ENCODE measurements around the gene AP2A1.

AP2A1 gene

DNA sequence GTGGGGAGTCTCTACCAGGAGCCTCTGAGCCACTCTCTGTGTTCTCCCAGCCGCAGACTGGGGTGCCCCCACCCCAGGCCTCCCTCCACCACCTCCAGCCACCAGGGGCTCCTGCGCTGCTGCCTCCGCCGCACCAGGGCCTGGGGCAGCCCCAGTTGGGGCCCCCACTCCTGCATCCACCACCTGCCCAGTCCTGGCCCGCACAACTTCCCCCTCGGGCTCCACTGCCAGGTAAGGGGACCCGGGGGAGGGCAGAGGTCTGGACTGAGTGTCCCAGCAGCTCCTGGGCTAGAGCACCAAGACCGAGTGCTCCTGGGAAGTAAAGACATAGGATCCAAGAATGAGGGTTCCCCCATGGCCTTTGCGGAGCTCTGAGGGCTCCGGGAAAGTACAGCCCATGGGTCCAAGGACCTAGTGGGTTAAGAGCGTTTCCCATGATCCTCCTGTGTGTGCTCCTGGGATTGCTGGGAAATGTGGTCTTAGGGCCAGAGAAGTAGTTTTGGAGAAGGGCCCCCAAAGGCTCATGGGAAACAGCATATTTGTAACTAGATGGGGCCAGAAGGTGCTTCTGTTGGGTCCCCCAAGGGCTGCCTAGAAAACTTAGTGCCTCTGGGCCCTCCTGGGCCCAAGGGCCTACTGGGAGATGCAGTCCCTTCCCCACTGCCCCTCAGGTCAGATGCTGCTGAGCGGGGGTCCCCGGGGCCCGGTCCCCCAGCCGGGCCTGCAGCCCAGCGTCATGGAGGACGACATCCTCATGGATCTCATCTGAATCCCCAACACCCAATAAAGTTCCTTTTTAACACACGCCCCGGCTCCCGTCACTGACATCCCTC, 69.6 kb downstream of the AP2A1 start:
- TF ChIP-seq POLR2AphosphoS5 (IDR thresholded peaks at IDR 0.05; ENCODE audit: low read depth, low read length), result no peak
- no peak for TF ChIP-seq TAF1 (IDR thresholded peaks at IDR 0.05; ENCODE audit: borderline replicate concordance, insufficient read depth, low read length)
- no peak for TF ChIP-seq FOXP2 (optimal IDR thresholded peaks at IDR 0.05; ENCODE audit: borderline replicate concordance, extremely low read depth, extremely low read length, insufficient read depth)
- TF ChIP-seq, protein P1, sequence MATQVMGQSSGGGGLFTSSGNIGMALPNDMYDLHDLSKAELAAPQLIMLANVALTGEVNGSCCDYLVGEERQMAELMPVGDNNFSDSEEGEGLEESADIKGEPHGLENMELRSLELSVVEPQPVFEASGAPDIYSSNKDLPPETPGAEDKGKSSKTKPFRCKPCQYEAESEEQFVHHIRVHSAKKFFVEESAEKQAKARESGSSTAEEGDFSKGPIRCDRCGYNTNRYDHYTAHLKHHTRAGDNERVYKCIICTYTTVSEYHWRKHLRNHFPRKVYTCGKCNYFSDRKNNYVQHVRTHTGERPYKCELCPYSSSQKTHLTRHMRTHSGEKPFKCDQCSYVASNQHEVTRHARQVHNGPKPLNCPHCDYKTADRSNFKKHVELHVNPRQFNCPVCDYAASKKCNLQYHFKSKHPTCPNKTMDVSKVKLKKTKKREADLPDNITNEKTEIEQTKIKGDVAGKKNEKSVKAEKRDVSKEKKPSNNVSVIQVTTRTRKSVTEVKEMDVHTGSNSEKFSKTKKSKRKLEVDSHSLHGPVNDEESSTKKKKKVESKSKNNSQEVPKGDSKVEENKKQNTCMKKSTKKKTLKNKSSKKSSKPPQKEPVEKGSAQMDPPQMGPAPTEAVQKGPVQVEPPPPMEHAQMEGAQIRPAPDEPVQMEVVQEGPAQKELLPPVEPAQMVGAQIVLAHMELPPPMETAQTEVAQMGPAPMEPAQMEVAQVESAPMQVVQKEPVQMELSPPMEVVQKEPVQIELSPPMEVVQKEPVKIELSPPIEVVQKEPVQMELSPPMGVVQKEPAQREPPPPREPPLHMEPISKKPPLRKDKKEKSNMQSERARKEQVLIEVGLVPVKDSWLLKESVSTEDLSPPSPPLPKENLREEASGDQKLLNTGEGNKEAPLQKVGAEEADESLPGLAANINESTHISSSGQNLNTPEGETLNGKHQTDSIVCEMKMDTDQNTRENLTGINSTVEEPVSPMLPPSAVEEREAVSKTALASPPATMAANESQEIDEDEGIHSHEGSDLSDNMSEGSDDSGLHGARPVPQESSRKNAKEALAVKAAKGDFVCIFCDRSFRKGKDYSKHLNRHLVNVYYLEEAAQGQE (IDR thresholded peaks at IDR 0.05; ENCODE audit: insufficient read depth in 1 of 2, low read depth in 2 of 2, low read length in 2 of 2), result no peak
- no peak for TF ChIP-seq SIN3A (IDR thresholded peaks at IDR 0.05; ENCODE audit: borderline replicate concordance, insufficient read depth, low read length)

DNA sequence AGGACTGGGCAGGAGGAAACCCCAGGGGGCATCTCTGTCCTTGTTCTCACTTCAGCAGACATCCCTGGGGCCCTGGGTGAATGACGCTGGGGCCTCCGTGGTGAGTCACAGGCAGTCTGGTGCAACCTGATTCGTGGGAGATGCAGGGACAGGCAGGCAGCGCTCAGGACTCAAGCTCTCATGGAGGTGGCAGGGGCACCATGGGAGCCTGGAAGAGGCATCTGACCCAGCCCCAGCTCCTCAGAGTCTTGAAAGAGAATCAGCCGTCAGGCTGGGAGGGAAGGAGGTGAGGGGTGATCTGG, 70.2 kb downstream of the AP2A1 start:
- TF ChIP-seq POLR2AphosphoS5 (IDR thresholded peaks at IDR 0.05; ENCODE audit: low read depth, low read length) (no peak), SIN3A (IDR thresholded peaks at IDR 0.05; ENCODE audit: borderline replicate concordance, insufficient read depth, low read length) (no peak), FOXP2 (optimal IDR thresholded peaks at IDR 0.05; ENCODE audit: borderline replicate concordance, extremely low read depth, extremely low read length, insufficient read depth) (no peak), TAF1 (IDR thresholded peaks at IDR 0.05; ENCODE audit: borderline replicate concordance, insufficient read depth, low read length) (no peak)
- TF ChIP-seq, protein P1 (IDR thresholded peaks at IDR 0.05; ENCODE audit: insufficient read depth in 1 of 2, low read depth in 2 of 2, low read length in 2 of 2), result no peak

DNA sequence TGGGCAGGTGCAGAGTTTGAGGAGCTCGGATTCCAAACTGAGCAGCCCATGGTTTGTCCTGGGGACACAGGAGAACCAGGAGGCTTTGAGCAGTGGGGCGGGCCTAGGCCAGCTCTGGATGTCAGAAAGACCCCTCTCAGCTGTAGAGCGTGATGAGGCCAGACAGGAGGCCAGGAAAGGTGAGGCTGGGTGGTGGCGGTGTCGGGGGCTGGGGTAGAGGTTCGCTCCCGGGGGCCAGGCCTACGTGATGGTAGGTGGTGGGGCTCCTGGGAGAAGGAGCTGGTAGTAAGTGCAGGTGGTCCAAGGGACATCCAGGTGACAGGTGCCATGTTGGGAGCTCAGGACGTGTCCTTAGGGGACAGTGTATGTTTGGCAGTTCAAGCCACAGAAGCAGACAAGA, 70.6 kb downstream of the AP2A1 start:
- TF ChIP-seq POLR2AphosphoS5 (IDR thresholded peaks at IDR 0.05; ENCODE audit: low read depth, low read length) (no peak), TAF1 (IDR thresholded peaks at IDR 0.05; ENCODE audit: borderline replicate concordance, insufficient read depth, low read length) (no peak), FOXP2 (optimal IDR thresholded peaks at IDR 0.05; ENCODE audit: borderline replicate concordance, extremely low read depth, extremely low read length, insufficient read depth) (no peak), SIN3A (IDR thresholded peaks at IDR 0.05; ENCODE audit: borderline replicate concordance, insufficient read depth, low read length) (no peak)
- TF ChIP-seq, protein P1 (IDR thresholded peaks at IDR 0.05; ENCODE audit: insufficient read depth in 1 of 2, low read depth in 2 of 2, low read length in 2 of 2), result no peak

DNA sequence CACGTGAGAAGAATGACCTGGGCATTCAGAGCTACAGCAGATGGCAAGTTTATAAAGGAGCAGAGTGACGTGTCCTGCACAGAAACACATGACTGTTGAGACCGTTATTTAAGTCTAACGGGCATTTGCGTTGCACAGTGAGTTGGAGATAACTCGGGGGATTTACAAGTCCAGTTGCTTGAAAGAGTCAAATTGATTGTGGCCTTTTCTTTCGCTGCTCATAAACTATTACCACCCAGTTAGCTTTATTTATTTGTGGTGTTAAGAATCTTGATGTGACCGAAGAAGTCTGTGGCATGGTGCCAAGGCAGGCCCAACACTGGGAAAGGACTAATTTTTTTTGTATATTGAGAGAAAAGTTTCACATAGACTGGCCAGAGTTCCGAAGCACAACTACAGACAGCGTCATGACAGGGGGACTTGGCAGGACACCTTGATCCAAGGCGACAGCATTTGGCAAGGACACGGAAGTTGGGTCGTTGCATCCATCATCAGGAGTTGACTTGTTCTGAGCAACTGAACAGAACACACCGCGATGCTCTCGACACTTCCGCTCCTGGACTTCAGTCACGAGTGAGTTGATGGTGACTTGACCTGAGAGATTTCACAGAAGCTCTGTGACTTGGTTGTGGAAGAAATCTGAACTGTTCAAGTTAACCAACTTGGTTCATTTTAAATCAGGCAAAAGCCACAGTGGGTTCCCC, 72.2 kb downstream of the AP2A1 start:
- no peak for TF ChIP-seq SIN3A (IDR thresholded peaks at IDR 0.05; ENCODE audit: borderline replicate concordance, insufficient read depth, low read length)
- no peak for TF ChIP-seq TAF1 (IDR thresholded peaks at IDR 0.05; ENCODE audit: borderline replicate concordance, insufficient read depth, low read length)
- TF ChIP-seq POLR2AphosphoS5 (IDR thresholded peaks at IDR 0.05; ENCODE audit: low read depth, low read length), result no peak
- TF ChIP-seq FOXP2 (optimal IDR thresholded peaks at IDR 0.05; ENCODE audit: borderline replicate concordance, extremely low read depth, extremely low read length, insufficient read depth), result no peak
- TF ChIP-seq, protein P1 (IDR thresholded peaks at IDR 0.05; ENCODE audit: insufficient read depth in 1 of 2, low read depth in 2 of 2, low read length in 2 of 2), result no peak

All from PFSK-1 (cell line).